DMS53 (cell line): ENCODE data around the gene TRAF2.

Experiments
- DNase-seq: peaks from one replicate; lab custom pipeline; 2025; lab: John Stamatoyannopoulos, UW

TRAF2 gene

DNA sequence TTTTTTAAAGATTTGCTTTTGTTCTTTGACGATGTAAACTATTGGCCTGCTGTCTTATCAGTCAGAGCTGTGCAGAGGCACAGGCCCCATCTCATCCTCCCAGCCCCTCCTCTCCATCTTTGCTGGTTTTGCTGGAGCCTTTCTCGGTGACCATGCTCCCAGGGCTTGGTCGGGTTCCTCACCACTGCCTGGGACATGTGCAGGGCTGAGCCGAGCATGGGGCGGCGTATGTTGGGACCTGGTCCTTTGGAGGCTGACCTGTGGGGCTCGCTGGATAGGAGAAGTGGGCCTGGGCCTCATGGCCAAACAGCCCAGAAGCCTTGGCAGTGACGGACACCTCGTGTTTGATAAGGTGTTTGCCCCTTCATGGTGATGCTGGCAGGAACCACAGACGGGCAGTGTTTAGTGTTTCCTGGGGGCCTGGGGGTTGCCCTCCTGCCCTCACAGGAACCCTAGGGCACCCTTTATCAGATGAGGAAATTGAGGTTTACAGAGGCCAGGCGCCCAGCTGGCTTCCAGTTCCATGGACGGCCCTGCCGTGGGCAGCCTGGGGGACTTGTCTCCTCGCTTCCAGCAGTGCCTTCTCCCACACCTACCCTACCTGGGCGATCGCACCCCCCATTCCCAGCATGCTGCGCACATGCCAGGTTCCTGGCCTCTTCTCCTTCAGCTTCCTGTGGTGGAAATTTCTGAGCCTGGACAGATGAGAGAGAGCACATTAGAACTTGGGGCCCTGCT is 27.6 kb downstream of the TRAF2 start:
- DNase-seq: no peak

DNA sequence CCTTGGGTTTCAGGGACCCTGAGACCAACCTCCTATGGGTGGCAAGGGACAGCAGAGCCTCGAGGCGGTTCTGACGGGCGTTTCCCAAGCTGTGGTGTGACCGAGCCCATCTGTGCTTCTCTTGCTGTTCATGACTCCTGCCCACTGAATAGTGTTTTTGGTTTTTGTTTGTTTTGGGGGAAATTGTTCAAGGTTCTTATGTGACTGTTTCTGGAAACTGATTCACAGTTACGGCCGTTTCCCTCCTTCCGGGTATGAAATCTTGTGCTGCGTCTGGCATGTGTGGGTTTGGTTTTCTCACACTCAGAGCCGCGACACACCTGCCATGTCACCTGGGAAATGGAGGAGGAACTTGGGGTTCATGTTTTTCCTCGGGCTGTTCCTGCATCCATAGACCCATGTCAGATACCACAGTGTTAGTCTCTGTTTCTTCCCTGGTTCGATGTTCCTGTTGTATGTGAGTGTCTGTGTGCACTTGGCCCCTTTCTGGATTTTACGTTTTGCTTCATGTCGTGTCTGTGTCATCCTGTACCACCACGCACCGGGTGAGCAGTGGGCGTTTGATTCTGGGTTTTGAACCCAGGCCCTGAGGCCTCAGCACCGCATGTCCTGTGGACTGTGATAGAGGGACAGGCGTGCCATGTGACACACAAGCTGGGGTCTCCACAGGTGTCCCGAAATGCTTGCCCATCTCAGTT is 29.5 kb downstream of the TRAF2 start:
- no peak for DNase-seq

DNA sequence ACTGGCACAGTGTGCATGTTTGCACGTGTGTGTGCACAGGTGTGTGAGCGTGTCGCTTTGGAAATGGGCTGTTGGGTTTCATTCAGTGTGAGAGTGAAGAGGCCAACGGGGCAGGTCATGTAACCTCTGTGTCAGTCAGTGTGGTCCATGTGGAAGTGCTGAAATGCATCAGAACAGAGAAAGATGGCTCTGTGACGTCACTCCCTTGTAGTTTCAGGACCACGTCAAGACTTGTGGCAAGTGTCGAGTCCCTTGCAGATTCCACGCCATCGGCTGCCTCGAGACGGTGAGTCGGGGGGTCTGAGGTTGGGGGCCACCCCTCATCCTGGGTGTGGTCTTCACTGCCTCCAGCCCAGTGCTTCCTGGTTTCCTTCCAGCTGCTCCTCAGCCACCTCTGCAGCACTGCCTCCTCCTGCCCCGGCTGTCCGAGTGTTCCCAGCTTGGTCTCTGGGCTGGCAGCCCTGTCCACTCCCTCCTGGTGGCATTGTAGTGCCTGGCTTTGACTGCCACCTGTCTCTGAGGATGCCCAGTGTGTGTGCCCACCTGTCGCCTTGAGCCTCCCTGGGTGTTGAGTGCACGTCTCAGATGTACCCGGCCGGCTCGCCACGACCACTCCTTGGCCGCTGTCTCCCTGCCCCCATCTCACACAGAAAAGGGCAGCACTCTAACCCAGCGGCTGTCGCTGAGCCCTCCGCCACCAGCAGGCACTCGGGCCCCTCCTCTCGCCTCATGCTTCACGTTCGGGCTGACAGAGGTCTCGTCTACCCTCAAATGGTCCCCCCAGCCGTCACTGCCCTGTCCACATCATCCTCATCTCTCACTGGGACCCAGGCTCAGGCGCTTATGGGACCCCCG is 30.2 kb downstream of the TRAF2 start:
- no peak for DNase-seq

DNA sequence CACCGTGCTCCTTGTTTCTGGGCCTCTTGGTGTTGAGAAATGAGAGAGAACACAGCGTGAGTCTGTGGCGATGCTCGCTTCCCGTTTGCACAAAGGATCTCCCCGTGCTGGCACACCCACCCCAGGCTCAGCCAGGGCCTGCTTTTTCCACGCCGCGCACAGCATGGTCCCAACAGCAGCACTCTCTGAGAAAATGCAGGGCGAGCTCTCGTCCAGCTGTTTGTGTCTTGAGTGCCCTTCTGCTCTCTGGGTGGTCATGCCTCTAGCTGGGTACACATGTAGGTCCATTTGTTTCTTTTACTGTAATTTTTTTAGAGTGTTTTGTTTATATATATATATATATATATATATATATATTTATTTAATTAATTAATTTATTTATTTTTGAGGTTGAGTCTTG is 31.6 kb downstream of the TRAF2 start:
- DNase-seq: no peak

DNA sequence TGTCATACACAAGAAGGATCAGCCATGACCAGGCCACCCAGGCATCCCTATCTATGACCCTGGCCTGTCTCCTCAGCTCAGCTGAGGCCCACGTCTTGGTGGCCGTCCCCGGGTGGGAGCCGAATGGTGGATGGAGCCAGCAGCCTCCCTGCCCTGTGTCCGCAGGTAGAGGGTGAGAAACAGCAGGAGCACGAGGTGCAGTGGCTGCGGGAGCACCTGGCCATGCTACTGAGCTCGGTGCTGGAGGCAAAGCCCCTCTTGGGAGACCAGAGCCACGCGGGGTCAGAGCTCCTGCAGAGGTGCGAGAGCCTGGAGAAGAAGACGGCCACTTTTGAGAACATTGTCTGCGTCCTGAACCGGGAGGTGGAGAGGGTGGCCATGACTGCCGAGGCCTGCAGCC is 33.8 kb downstream of the TRAF2 start:
- no peak for DNase-seq

DNA sequence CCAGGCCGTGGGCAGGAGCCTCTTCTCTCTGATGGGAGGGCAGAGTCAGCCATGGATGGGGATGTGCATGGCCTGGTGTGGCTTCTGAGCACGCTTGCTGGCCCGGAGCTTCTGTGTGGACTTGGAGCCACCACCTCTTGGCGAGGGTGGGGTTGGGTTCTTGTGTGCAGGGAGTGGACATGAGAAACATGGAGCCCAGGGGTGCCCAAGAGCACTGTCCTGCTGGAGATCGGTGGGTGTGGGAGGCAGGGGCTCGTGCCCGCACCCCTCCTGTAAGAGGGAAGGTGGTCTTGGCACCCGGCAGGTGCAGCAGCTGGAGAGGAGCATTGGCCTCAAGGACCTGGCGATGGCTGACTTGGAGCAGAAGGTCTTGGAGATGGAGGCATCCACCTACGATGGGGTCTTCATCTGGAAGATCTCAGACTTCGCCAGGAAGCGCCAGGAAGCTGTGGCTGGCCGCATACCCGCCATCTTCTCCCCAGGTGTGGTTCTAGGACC is 34.5 kb downstream of the TRAF2 start:
- no peak for DNase-seq

DNA sequence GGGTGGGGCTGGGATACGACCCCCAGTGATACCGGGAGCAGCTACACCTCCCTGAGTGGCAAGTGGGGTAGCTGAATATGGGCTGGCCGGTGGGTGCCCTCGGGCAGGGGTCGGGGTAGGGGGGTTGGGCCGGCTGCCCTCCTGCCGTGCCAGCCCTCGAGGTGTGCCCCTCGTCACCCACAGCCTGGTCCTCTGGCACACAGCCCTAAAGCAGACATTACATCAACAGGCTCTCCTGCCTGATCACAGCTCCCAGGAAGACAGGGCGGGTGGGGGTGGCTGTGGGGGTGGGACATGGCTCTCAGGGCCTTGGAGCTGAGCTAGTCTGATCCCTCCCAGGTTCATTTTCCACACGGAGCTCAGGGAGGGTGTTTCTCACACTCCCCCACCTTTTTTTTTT is 35.0 kb downstream of the TRAF2 start:
- DNase-seq: no peak

DNA sequence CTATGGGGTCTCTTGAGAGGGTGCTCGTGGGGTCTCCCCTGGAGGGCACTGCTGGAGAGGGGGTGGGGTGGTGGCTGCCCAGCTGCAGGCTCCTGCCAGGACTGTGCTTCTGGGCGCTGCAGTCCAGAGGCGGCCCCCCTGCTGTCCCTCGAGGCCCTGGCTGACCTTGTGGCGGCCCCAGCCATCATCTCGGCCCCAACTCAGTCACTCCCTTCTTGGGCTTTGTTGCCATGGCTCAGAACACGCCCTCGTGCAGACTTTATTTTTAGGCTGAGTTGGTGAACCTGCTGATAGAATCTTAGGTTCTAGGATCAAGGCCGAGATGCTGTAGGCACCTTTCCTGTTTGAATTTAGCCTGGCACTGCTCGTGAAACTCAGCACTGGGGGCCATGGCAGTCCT is 35.4 kb downstream of the TRAF2 start:
- DNase-seq: no peak

DNA sequence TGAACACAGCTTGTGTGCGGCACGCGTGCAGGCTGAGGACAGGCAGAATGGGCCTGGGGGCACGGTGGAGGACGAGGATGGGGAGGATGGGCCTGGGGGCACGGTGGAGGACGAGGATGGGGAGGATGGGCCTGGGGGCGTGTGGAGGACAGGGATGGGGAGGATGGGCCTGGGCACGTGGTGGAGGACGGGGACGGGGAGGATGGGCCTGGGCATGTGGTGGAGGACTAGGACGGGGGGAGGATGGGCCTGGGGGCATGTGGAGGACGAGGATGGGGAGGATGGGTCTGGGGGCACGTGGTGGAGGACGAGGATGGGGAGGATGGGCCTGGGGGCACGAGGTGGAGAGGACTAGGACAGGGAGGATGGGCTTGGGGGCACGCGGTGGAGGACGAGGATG is 36.2 kb downstream of the TRAF2 start:
- no peak for DNase-seq

DNA sequence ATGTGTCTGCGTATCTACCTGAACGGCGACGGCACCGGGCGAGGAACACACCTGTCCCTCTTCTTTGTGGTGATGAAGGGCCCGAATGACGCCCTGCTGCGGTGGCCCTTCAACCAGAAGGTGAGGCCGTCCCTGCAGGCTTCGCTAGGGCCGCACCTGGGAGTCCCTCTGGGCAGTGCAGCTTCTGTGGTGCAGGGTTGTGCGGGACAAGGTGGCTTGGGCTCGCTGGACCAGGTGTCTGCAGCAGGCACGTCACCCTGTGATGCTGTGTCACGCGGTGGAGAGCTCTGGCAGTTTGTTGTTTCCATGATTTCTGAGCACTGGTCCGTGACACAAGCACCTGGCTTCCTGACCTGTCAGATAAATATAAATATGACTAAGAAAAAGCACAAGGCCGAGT is 37.6 kb downstream of the TRAF2 start:
- peak; percentile 99 for DNase-seq

DNA sequence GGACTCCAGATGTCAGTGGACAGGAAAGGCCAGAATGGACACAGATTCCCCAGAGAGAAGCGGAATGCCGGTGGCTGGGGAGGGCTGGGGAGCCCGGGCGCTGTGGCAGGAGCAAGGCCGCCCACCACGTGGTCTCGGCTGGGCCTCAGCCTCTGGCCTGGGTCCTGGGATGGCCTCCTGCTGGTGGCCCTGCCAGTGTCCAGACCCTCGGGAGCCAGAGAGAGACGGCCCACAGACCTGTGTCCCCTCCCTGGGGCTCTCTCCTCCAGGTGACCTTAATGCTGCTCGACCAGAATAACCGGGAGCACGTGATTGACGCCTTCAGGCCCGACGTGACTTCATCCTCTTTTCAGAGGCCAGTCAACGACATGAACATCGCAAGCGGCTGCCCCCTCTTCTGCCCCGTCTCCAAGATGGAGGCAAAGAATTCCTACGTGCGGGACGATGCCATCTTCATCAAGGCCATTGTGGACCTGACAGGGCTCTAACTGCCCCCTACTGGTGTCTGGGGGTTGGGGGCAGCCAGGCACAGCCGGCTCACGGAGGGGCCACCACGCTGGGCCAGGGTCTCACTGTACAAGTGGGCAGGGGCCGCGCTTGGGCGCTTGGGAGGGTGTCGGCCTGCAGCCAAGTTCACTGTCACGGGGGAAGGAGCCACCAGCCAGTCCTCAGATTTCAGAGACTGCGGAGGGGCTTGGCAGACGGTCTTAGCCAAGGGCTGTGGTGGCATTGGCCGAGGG is 39.3 kb downstream of the TRAF2 start:
- DNase-seq: no peak

DNA sequence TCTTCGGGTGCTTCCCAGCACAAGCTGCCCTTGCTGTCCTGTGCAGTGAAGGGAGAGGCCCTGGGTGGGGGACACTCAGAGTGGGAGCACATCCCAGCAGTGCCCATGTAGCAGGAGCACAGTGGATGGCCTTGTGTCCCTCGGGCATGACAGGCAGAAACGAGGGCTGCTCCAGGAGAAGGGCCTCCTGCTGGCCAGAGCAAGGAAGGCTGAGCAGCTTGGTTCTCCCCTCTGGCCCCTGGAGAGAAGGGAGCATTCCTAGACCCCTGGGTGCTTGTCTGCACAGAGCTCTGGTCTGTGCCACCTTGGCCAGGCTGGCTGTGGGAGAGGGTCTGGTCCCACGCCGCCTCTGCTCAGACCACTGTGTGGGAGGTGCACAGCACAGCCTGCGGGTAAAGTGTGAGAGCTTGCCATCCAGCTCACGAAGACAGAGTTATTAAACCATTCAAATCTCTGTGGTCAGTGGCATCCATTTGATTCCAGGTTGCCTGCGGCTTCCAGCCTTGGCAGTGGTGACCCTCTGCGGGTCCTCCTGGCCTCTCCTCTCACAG is 39.9 kb downstream of the TRAF2 start:
- no peak for DNase-seq

DNA sequence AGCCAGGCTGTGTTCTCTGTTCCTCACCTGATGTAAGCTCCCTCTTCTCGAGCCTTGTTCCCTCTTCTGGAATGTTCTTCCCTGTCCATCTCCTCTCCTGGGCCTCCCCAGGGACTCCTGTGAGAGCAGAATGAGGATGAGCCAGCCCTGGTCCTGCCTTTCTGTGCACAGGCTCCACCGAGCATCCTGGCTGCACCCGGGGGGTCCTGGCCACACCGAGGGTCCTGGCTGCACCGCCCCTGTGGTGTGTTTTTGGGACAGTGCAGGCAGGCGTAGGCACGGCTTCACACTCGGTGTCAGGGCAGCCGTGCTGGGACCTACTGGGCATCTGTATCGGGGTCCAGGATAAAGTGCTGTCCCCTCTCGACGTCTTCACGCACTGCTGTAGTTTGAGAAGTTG is 40.4 kb downstream of the TRAF2 start:
- no peak for DNase-seq

DNA sequence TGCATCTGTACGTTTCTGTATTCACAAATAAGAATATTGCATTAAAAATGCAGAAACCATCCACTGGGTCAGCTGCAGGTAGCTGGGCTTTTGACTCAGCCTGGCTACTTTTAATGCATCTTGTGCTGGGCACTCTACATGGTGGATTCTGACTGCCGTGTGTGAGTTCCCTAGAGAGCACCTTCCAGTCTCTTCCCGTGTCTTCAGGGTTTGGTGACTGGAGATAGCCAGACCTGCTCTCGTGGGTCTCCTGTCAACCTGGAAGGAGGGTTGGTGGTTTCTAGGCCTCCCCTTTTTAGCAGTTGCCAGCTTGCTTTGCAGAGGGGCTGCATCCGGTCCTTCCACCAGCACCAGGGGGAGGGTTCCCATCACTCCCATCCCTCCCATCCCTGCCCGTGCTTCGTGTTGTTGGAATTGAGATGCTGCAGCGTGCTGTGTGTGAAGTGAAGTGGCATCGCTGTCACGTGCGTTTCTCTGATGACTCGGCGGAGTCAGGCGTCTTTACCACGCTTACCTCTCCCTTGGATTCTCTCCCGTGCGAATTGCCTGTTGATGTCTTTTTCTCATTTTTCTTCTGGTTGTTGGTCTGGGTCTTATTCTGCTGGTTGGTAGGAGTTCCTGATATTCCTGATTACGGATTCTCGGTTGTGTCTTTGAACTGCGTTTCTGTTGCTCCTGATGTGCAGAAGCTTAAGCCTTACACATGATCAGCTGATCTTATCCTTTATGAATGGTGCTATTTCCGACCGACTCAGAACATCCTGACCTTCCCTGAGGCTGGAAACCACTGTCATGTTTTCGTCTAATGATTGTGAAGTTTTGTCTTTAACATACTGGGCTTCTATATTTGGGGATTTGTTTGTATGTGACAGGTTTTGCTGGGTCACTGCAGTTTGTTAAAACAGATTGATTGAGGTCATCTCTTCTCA is 41.3 kb downstream of the TRAF2 start:
- no peak for DNase-seq

DNA sequence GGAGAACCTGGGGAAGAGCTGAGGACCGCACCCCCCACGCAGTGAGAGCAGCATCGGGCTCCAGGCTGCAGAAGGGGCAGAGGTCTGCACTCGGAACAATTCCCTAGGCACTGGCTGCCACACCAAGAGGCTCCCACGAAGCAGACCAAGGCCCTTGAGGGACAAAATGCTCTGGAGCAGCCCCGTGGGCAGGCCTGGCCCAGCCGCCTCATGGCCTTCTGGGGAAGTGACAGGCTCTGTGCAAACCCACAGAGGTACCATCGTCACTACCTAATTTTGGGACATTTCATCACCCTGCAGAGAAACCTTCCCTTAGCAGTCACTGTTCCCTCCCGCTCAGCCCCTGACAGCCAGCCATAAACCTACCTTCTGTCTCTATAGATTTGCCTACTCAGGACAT is 42.3 kb downstream of the TRAF2 start:
- no peak for DNase-seq

DNA sequence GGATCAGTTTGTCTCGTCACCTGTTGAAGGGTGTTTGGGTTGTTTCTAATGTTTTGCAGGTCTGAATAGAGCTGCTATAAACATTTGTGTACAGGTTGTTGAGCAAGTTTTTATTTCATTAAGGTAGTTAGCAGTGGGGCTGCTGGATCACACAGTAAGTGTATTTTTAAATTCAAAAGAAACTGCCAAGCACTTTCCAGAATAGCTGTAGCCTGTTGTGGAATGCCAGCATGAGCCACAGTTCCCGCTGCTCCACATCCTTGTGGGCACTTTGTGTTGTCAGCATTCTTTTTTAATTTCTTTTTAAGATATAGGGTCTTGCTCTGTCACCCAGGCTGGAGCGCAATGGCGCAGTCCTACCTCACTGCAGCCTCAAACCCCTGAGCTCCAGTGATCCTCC is 43.7 kb downstream of the TRAF2 start:
- DNase-seq: no peak

DNA sequence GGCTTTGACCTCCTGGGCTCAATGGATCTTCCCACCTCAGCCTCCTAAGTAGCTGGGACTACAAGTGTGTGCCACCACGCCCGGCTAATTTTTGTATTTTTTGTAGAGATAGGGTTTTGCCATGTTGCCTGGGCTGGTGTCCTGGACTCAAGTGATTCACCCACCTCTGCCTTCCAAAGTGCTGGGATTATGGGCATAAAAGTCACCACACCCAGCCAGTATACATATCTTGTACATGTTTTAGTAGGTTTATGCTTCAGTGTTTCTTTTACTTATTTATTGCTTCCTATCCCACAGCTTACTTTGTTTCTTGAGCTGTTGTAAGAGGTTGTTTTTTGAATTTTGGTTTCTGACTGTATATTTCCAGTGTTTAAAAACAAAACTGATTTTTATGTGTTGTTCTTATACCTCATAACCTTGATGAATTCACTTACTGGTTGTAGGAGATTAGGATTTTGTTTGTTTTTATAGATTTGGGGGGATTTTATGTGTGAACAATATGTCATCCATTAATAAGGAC is 45.4 kb downstream of the TRAF2 start:
- no peak for DNase-seq

DNA sequence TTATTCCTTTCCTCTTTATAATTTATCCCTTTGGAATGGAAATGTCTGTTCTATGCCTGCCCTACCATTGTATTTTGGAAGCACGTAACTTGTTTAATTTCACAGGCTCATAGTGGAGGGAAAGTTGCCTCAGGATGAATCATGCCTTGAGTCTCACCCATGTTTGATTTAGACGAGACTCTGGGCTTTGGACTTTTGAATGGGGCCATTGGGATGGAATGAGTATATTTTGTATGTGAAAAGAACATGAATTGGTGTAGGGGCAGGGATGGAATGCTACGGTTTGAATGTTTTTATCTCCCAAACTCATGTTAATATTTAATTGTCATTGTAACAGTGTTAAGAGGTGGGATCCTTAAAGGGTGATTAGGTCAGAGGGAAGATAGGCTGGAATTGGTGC is 48.0 kb downstream of the TRAF2 start:
- DNase-seq: no peak

DNA sequence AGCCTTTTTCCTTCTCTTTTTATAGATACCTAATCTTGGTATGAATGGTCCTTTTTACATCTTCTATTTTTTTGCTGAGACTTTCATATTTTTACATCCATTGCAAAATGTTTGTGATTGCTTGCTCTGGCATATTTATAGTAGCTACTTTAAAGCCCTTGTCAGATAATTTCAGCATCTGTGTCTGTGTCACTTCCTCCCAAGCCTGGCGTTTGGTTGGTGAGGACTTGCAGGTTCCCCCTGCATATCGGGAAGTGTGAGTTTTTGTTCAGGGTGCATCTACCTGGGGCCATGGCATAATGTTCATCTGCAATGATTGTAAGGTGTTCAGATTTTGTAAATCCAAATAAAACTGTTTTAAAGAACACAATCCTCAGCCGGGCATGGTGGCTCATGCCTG is 49.3 kb downstream of the TRAF2 start:
- no peak for DNase-seq

DNA sequence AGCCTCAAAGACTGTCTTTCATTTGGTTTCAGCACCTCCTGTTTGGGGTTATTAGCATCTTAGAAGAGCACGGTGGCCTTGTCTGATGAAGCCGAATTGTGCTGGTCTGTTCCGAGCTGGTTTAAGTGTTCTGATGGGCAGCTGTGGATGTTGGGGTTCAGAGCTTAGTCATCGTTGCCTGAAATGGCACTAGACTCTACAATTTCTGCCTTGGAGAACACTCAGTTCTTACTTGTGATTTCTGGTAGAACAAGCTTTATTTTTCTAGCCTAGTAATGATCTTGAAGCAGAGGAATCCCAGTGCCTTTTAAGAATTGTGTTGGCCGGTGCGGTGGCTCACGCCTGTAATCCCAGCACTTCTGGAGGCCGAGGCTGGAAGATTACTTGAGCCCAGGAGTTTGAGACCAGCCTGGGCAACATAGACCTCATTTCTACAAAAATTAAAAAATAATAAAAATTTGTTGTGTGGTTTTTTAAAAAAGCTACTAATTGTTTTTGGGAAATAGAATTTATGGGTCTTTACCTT is 50.4 kb downstream of the TRAF2 start:
- no peak for DNase-seq
